Gastrocnemius medialis (tissue), 4 donors: ENCODE data around the gene C17orf78.

Source experiments
- CTCF ChIP-seq, 5 experiments: fragments of 450-650 bp in 3 of 5; fragments of 200-600 bp in 2 of 5; sonication (generic) in 2 of 5; IDR thresholded peaks in 4 of 5; conservative IDR thresholded peaks in 1 of 5; 1 replicate in 4 of 5; 2 replicates in 1 of 5; pipeline ENCODE4 v1.5.1; 2016 to 2019; ENCODE audit warnings: antibody characterized with exemption in 5 of 5, mild to moderate bottlenecking in 3 of 5, moderate library complexity in 3 of 5
- POLR2A ChIP-seq, 2 donors: fragments of 450-650 bp; IDR thresholded peaks; one replicate each; pipeline ENCODE4 v1.6.1; 2017; ENCODE audit warnings: antibody characterized with exemption in 2 of 2, mild to moderate bottlenecking in 2 of 2, moderate library complexity in 2 of 2

GRCh38 chr17:37413875-37414519 lies 38.2 kb downstream of the C17orf78 start:
- TF ChIP-seq CTCF (IDR thresholded peaks at IDR 0.05 in 4 of 5, conservative IDR thresholded peaks at IDR 0.05 in 1 of 5), result no peak
- TF ChIP-seq POLR2A (IDR thresholded peaks at IDR 0.05), result no peak
